NCI-H2227 treated with DMSO at 0.1 percent for 48 hours (cell line): Measurements from ENCODE around the gene SYNPO2.
"Not testable (repeated sequence)": the region's sequence is repeated elsewhere in the genome, so short reads cannot be mapped to it uniquely, and the experiment has no call there.

Experiments
- DNase-seq: peaks from one replicate; lab custom pipeline; 2025; lab: John Stamatoyannopoulos, UW

The SYNPO2 gene

GRCh38 chr4:118974758-118975157, 86.1 kb downstream of the SYNPO2 start:
- no peak for DNase-seq

GRCh38 chr4:118975449-118976192, 87.0 kb downstream of the SYNPO2 start:
- no peak for DNase-seq

- not testable (repeated sequence) for DNase-seq
Measured at GRCh38 chr4:118976193-118976560, 87.5 kb downstream of the SYNPO2 start.

- DNase-seq, result not testable (repeated sequence)
Measured at GRCh38 chr4:118977100-118977499, 88.4 kb downstream of the SYNPO2 start.

- DNase-seq, result no peak
Measured at GRCh38 chr4:118979712-118980111, 91.1 kb downstream of the SYNPO2 start.

- peak; percentile 91 for DNase-seq
Measured at GRCh38 chr4:118981171-118981838, 92.7 kb downstream of the SYNPO2 start.

- peak; percentile 90 for DNase-seq
Measured at GRCh38 chr4:118981839-118982381, 93.3 kb downstream of the SYNPO2 start.

- DNase-seq, result no peak
Measured at GRCh38 chr4:118983293-118983692, 94.6 kb downstream of the SYNPO2 start.

GRCh38 chr4:118983831-118984230, 95.2 kb downstream of the SYNPO2 start:
- DNase-seq, result no peak

- DNase-seq, result no peak
Measured at GRCh38 chr4:118985170-118986000, 96.7 kb downstream of the SYNPO2 start.

- no peak for DNase-seq
Measured at GRCh38 chr4:118987959-118988634, 99.4 kb downstream of the SYNPO2 start.

GRCh38 chr4:118988635-118988972, 100.0 kb downstream of the SYNPO2 start:
- no peak for DNase-seq

- DNase-seq, result no peak
Measured at GRCh38 chr4:118989098-118990080, 100.7 kb downstream of the SYNPO2 start.

GRCh38 chr4:118991686-118992085, 103.0 kb downstream of the SYNPO2 start:
- no peak for DNase-seq

- DNase-seq, result no peak
Measured at GRCh38 chr4:118992149-118992548, 103.5 kb downstream of the SYNPO2 start.

GRCh38 chr4:118993333-118993732, 104.7 kb downstream of the SYNPO2 start:
- DNase-seq, result no peak

GRCh38 chr4:118994030-118994429, 105.4 kb downstream of the SYNPO2 start:
- DNase-seq, result no peak

GRCh38 chr4:118995693-118996391, 107.2 kb downstream of the SYNPO2 start:
- DNase-seq, result no peak

GRCh38 chr4:118997601-118998000, 108.9 kb downstream of the SYNPO2 start:
- DNase-seq, result no peak

GRCh38 chr4:118999919-119000318, 111.3 kb downstream of the SYNPO2 start:
- DNase-seq, result no peak
